Panc1 (cell line): ENCODE results near the gene COA8.

Experiments used
- CTCF ChIP-seq: fragments of 450-650 bp; IDR thresholded peaks from 2 replicates; pipeline ENCODE4 v1.5.1; 2017; ENCODE audit warnings: mild to moderate bottlenecking
- SIN3A ChIP-seq: IDR thresholded peaks from 2 replicates; pipeline ENCODE4 v1.6.1; 2012; ENCODE audit warnings: low read depth, mild to moderate bottlenecking, low read length, moderate library complexity, borderline replicate concordance; ENCODE audit not compliant: insufficient read depth

GRCh38 chr14:103634156-103634555, 71.4 kb downstream of the COA8 start:
- no peak for TF ChIP-seq CTCF
- TF ChIP-seq SIN3A, result no peak
